Lung microvascular endothelial cell (primary cell): ENCODE data around the gene NUDT14. TPM values are rescaled to one million over a fixed set of nuclear protein-coding genes. Genes with fewer than 3 reads are reported as not detected.
A peak's percentile ranks its signal among the peaks of the same experiment; 100 is the strongest.

Experiments
- DNase-seq, 2 donors: peaks; one replicate each; pipeline versions ENCODE4 v3.0.0 to v3.0.0-alpha.2; 2010; ENCODE audit warnings: low read depth in 2 of 2
- total RNA-seq: library from RNA; depleted of rRNA; stranded (reverse); fragments of >200 nt; gene quantifications from 2 replicates; pipeline ENCODE4 v1.2.1, GENCODE V29; 2014

The NUDT14 gene
- 56.4 and 63.7 TPM in 2 replicates for total RNA-seq

DNA sequence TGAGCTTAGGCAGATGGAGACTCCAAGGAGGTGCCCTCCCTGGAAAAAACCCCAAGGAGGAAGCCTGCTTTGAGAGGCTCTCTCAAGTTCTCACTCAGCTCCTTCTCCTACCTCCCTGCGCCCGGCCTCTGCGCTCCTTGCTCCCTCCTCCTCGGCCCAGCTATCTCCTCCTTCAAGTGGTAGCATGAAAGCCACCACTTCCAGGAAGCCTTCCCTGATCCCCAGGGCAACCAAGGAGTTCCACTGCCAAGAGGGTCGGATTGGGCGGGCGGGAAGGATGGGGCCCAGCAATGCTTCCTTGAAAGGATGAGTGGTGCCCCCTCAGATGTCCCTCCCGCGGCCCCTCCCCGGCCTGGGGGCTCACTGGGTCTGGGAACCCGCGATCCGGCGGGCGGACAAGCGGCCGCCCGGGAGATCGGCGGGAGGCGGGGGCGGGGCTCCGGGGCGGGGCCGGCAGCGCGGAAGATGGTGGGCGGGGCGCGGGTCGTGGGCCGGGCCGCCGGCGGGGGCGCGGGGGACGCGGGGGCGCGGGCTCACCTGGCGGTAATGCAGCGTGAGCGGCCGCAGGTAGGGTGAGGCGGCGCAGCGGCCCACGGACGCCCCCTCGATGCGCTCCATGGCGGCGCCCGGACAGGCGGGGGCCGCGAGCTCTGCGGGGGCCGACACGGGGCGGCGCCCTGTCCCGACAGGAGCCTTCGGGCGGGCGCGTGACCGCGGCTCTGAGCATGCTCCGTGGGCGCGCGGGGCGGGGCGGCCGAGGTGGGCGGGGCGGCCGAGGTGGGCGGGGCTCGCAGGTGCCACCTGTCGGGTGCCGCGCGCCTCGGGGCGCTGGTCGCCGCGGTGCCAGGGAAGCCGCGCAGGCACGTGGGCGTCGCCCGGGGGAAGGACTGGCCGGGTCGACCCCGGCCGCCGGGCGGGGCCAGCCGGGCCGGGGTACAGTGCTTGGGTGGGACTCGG is at the start of gene NUDT14:
Gene NUDT14, minus strand, starts transcription at position 721 of the 957 bp plus-strand sequence. Its CDS starts 103 bp downstream, at position 618.
- DNase-seq: peak; percentile 61 to 78

DNA sequence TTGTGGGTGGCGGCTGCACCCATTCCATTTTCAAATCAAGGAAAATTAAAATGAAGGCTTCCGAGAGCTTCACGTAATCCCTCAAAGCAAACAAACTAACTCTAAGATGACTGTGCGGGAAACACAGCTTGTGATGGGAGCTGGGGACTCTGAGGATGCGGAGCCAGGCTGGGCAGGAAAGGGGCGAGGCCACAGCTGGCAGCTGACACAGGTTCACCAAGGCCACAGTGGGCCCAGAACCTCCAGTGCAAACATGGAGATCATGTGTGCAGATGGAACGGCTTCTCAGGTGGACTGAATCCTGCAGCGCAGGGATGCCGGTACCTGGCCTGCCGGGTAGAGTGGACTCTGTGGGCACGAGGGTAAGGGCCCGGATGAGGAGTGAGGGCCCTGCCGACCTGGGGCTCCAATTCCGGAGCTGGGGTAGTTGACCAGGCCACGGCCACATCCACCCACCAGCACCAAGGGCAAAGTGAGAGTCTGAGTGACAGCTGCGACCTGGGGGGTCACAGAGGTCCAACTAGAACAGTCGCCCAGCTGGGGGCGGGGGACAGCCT is 48.1 kb upstream of the NUDT14 start:
- DNase-seq: no peak

DNA sequence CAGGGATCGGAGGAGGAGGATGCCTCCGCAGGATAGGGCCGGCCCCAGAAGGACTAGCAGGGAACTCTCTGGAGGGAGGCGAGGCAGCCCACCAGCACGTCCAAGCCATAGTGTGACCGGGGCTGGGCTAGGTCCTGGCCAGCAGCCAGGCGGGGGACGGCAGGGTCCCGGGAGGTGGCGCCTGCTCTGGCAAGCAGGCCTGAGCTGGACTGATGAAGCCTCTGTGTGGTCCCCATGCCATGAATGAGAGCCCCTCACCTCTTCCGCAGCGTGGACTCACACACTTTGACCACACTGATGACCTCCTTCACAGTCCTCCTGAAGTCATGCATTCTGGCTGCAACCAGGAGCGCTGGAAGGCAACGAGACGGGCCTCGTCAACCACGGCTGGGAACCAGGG is 47.5 kb upstream of the NUDT14 start:
- no peak for DNase-seq

- DNase-seq: no peak
Measured at GRCh38 chr14:105227346-105227745, 46.2 kb upstream of the NUDT14 start.

- no peak for DNase-seq
Measured at GRCh38 chr14:105226198-105226597, 45.1 kb upstream of the NUDT14 start.

- no peak for DNase-seq
Measured at GRCh38 chr14:105224845-105225570, 43.9 kb upstream of the NUDT14 start.

DNA sequence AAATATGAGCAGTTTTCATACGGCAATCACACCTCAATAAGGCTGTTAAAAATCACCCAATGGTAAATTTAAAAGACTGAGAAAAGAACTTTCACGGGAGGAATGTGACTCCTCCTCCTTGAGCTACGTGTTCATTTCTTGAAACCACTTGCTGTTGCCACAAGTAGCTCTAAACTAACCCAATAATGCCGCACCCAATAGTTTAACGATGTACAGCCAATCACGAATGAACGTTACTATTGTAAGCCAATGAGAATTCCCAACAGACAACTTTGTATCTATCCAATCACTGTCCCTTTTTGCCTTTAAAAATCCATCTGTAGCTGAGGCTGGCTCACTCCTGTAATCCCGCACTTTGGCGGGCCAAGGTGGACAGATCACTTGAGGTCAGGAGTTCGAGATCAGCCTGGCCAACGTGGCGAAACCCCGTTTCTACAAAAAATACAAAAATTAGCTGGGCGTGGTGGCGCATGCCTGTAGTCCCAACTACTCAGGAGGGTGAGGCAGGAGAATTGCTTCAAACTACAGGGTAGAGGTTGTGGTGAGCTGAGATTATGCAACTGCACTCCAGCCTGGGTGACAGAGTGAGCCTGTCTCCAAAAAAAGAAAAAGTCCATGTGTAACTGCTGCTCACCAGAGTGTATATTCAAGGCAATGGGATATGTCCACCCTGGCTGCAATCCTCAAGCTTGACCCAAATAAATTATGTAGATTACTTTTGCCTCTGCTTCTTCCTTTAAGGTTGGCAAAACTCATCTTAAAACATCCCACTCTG is 42.8 kb upstream of the NUDT14 start:
- DNase-seq: no peak

- DNase-seq: no peak
Measured at GRCh38 chr14:105223260-105223659, 42.1 kb upstream of the NUDT14 start.

DNA sequence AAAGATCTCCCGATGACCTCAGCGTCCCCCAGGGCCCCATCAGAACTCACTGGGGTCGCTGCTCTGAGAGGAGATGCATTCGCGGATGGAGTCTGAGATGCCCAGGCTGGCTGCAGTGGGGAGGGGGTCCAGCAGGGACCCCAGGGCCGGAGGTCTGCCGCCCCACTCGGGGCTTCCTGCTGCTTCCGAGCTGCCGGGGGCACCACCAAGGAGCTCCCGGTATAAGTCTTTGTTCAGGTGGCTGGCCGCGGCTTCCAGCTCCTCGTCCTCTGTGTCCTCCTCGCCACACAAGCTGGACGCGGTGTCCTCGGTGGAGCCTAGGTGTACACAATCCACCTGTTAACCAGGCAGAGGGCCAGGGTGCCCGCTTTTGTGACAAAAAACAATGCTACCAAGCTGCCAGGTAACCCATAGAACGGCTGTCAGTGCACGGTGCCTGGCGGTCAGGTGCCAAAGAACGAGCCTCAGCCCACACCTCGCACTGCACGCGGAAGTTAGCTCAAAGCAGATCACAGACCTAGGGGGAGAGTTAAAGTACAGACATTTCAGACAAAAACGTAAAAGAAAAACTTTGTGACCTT is 40.6 kb upstream of the NUDT14 start:
- DNase-seq: no peak

- DNase-seq: no peak
Measured at GRCh38 chr14:105220699-105221597, 39.8 kb upstream of the NUDT14 start.

DNA sequence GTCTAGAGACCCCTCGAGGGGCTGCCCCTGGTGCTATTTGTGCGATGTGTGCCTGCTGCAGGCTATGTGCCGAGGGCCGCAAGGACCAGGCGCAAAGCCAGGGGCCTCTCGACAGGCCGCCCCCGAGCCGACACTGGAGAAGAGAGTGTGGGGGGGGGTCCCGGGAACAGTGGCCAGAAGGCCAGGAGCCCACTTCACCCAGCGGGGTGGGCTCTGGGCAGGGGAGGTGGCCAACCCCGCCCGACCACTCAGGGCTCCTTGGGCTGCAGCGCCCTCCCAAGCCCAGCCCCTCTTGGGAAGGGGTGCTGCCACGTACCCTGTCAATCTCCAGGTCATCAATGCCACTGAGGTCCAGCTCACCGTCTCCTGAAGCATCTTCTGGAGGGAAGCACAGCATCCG is 38.6 kb upstream of the NUDT14 start:
- no peak for DNase-seq

DNA sequence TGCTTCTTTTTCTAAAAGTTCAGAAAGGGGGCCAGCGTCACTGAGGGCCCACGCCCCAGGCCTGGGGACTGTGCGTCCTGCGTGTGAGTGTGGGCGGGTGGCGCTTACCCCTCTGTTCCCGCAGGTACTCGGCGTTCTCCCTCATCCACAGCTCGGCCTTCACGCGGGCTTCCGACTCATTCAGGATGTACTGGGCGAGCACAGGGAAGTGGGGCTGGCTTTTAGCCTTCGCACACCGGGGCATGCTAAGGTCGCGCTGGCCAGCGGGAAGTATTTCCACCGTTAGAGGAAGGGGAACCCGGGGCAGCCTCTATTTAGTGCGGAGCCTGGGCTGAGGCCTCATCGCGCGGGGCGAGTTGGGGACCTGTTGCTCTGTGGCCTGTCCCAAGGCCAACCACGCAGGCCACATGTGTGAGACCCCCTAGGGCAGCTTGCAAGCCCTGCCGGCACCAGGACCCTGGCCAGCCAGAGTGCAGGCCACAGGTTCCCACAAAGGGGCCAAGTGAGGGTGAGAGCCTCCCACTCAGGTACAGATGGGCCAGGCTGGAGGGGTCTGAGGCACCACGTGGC is 38.0 kb upstream of the NUDT14 start:
- no peak for DNase-seq

DNA sequence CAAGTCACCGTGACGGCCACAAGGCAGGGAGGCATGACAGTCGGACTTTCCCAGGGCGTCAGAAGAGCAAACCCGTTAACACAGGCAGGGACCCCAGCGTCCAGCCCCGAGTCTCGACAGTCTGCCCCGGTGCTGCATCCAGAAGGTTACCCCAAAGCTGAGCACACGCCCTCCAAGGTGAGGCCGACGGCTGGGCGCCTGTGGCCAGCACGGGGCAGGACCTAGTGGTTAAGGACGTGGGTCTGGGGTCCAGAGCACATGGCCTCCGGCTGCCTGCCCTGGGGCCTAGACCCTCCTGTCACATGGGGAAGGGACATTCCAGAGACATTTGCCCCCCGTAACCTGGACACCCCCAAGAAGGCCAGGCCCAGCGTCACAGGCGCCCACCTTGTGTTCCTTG is 37.5 kb upstream of the NUDT14 start:
- DNase-seq: no peak

DNA sequence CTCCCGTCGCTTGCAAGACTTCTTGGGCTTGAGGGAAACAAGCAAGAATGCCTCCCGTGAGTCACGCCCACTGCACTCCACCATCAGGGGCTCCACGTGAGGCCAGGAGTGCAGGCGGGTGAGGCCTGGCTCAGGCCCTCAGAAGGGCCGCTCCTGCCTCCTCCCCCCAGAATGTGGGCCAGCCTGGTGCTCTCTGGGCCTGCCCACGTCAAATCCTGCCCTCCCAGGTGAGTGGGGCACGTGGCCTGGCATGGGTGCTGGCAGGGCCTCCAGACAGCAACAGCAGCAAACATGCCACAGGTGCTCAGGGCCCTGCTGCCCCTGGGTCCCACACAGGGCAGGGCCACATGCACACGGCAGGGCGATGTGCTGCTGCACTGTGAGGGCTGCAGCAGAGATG is 36.7 kb upstream of the NUDT14 start:
- no peak for DNase-seq

GRCh38 chr14:105216490-105217247 is 35.6 kb upstream of the NUDT14 start:
- DNase-seq: no peak

DNA sequence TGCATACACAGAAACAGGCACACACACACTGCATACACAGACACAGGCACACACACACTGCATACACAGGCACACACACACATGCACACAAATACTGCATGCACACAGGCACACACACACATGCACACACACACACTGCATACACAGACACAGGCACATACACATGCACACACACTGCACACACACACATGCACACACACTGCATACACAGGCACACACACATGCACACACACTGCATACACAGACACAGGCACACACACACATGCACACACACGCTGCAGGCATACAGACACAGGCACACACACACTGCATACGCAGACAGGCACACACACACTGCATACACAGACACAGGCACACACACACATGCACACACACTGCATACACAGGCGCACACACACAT is 34.5 kb upstream of the NUDT14 start:
- DNase-seq: no peak

DNA sequence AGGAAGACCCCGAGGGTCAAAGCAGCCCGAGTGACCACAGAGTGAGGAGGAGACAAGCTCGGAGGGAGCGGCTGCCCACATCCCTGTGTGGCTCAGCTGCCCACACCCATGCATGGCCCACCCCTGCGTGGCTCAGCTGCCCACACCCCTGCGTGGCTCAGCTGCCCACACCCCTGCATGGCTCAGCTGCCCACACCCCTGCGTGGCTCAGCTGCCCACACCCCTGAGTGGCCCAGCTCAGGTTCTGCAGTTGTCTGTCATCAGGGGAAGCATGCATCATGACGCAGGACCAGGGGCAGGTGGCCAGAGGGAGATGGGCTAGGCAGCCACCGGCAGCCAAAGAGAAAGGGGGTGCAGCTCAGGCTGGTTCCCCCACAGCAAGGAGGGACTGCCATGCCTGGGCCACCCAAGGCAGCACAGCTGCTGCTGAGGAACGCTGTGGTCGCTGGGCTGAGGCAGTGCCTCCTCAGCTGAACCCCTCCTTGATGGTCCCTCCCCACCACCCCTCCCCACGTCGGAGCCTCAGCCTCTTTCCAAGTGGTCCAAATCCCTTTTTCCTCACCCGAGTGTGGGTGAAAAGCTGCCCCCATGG is 33.3 kb upstream of the NUDT14 start:
- no peak for DNase-seq

DNA sequence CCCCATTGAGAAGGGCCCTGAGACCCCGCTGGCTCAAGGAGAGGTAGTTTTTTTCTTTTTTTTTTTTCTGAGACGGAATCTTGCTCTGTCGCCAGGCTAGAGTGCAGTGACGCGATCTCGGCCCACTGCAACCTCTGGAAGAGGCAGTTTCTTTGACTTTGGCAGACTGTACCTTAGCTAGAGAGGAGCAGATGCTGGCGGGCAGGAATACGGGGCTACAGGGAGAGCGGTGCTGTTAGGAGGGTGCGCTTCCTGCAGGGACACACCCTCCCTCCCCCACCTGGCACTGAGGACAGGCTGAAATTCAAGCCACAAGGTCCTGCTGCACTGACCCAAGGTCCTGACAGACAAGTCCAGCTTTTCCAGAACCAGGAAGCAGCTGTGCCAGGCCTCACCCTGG is 32.2 kb upstream of the NUDT14 start:
- no peak for DNase-seq
